CD14-positive monocyte (primary cell): ENCODE measurements around the gene CEP112. TPM values are rescaled to one million over a fixed set of nuclear protein-coding genes. Genes with fewer than 3 reads are reported as not detected.

ENCODE experiments used
- DNase-seq, 3 donors: peaks; one replicate each; pipeline ENCODE4 v3.0.0-alpha.2; 2011 to 2022
- H2AFZ ChIP-seq: 2 replicates; pipeline ENCODE4 v1.6.0; 2012; ENCODE audit warnings: mild to moderate bottlenecking, low read depth, low read length, inconsistent platforms; ENCODE audit not compliant: insufficient read depth, poor library complexity, severe bottlenecking
- H3K27ac ChIP-seq, 2 donors: 1 replicate in 1 of 2; 2 replicates in 1 of 2; pipeline ENCODE4 v1.5.1; 2012 to 2013; ENCODE audit warnings: low read length in 2 of 2, control low read depth in 1 of 2, inconsistent platforms in 1 of 2, low read depth in 1 of 2, mild to moderate bottlenecking in 1 of 2
- H3K27me3 ChIP-seq, 2 donors: one replicate each; pipeline versions ENCODE4 v1.6.0 to v1.6.1; 2011 to 2013; ENCODE audit warnings: low read length in 2 of 2; ENCODE audit not compliant: control insufficient read depth in 2 of 2, insufficient read depth in 2 of 2
- H3K36me3 ChIP-seq, 2 donors: replicated peaks in 1 of 2; 1 replicate in 1 of 2; 2 replicates in 1 of 2; pipeline versions ENCODE4 v1.5.1 to v1.6.1; 2012 to 2013; ENCODE audit warnings: low read length in 2 of 2, control low read depth in 1 of 2, inconsistent platforms in 1 of 2, mild to moderate bottlenecking in 1 of 2; ENCODE audit not compliant: insufficient read depth in 2 of 2, control insufficient read depth in 1 of 2
- H3K4me1 ChIP-seq, 2 donors: 1 replicate in 1 of 2; 2 replicates in 1 of 2; pipeline versions ENCODE4 v1.5.1 to v1.6.1; 2012 to 2013; ENCODE audit warnings: low read length in 2 of 2, control low read depth in 1 of 2, inconsistent platforms in 1 of 2, mild to moderate bottlenecking in 1 of 2, moderate library complexity in 1 of 2; ENCODE audit not compliant: insufficient read depth in 2 of 2, control insufficient read depth in 1 of 2
- H3K4me2 ChIP-seq: replicated peaks from 2 replicates; pipeline ENCODE3; 2012; ENCODE audit warnings: low read length, moderate library complexity, mild to moderate bottlenecking; ENCODE audit not compliant: poor library complexity, severe bottlenecking; ENCODE audit errors: extremely low read depth
- H3K4me3 ChIP-seq, 3 experiments: fragments of 200-600 bp in 1 of 3; sonication (generic) in 1 of 3; replicated peaks in 1 of 3; 1 replicate in 2 of 3; 2 replicates in 1 of 3; pipeline ENCODE4 v1.5.1; 2011 to 2013; ENCODE audit warnings: low read length in 3 of 3, mild to moderate bottlenecking in 3 of 3, control low read depth in 2 of 3, low read depth in 2 of 3, inconsistent platforms in 1 of 3, moderate library complexity in 1 of 3
- H3K79me2 ChIP-seq: 2 replicates; pipeline ENCODE4 v1.6.0; 2012; ENCODE audit warnings: mild to moderate bottlenecking, control low read depth, inconsistent platforms, low read length, moderate library complexity; ENCODE audit not compliant: insufficient read depth
- H3K9ac ChIP-seq: 2 replicates; pipeline ENCODE4 v1.6.0; 2017; ENCODE audit warnings: low read length, mild to moderate bottlenecking; ENCODE audit not compliant: insufficient read depth, poor library complexity, severe bottlenecking
- H3K9me3 ChIP-seq, 2 donors: replicated peaks in 1 of 2; 1 replicate in 1 of 2; 2 replicates in 1 of 2; pipeline versions ENCODE4 v1.5.1 to v1.6.1; 2012 to 2013; ENCODE audit warnings: low read length in 2 of 2, control low read depth in 1 of 2; ENCODE audit not compliant: control insufficient read depth in 1 of 2, insufficient read depth in 1 of 2
- H4K20me1 ChIP-seq: 2 replicates; pipeline ENCODE4 v1.6.0; 2012; ENCODE audit warnings: mild to moderate bottlenecking, low read length, control low read depth, moderate library complexity; ENCODE audit not compliant: insufficient read depth
- H3K27ac Mint-ChIP-seq, 7 donors: one replicate each; pipeline ENCODE4 v1.8.0; 2020; ENCODE audit warnings: mild to moderate bottlenecking in 7 of 7, mixed read lengths in 7 of 7, moderate library complexity in 6 of 7, inconsistent platforms in 2 of 7
- H3K27me3 Mint-ChIP-seq, 3 donors: one replicate each; pipeline ENCODE4 v1.8.0; 2021 to 2022; ENCODE audit warnings: low read depth in 3 of 3, mild to moderate bottlenecking in 3 of 3, mixed read lengths in 3 of 3, moderate library complexity in 3 of 3, inconsistent platforms in 1 of 3
- H3K36me3 Mint-ChIP-seq, 2 donors: one replicate each; pipeline ENCODE4 v1.8.0; 2020; ENCODE audit warnings: mixed read lengths in 2 of 2, inconsistent platforms in 1 of 2, mild to moderate bottlenecking in 1 of 2
- H3K4me1 Mint-ChIP-seq: one replicate; pipeline ENCODE4 v1.8.0; 2020; ENCODE audit warnings: mild to moderate bottlenecking, mixed read lengths
- H3K4me3 Mint-ChIP-seq, 2 donors: one replicate each; pipeline ENCODE4 v1.8.0; 2020; ENCODE audit warnings: mild to moderate bottlenecking in 2 of 2, mixed read lengths in 2 of 2, moderate library complexity in 1 of 2
- H3K9me3 Mint-ChIP-seq, 7 donors: one replicate each; pipeline ENCODE4 v1.8.0; 2020 to 2022; ENCODE audit warnings: mixed read lengths in 7 of 7, mild to moderate bottlenecking in 6 of 7, moderate library complexity in 6 of 7, inconsistent platforms in 2 of 7
- CTCF ChIP-seq: fragments of 200-600 bp; IDR thresholded peaks from one replicate; pipeline ENCODE4 v1.8.0; 2022; ENCODE audit warnings: antibody characterized with exemption, mild to moderate bottlenecking
- WGBS: methylation state at CpG from one replicate; pipeline ENCODE4 v1.1.5; 2013; ENCODE audit warnings: missing lambda C conversion rate; ENCODE audit not compliant: insufficient coverage; 5-methylcytosine and 5-hydroxymethylcytosine counted together
- intact Hi-C, 2 donors: fragments of 100-400 bp; cut with micrococcal nuclease; formaldehyde crosslinking; loops; one replicate each; pipeline versions ENCODE4 v1.15.0 to v1.15.1; 2023
- polyA plus RNA-seq, 3 donors: library from polyadenylated mRNA; depleted of rRNA in 1 of 3; unstranded in 2 of 3; stranded (reverse) in 1 of 3; fragments of 300-500 nt in 2 of 3; fragments of >200 nt in 1 of 3; fragmentation: Illumina TruSeq in 2 of 3; gene quantifications; 1 replicate in 2 of 3; 2 replicates in 1 of 3; pipeline ENCODE4 v1.2.3, GENCODE V29; 2012 to 2021

The CEP112 gene
- polyA plus RNA-seq, 3 donors: 0.10 TPM; not detected in 2

DNA sequence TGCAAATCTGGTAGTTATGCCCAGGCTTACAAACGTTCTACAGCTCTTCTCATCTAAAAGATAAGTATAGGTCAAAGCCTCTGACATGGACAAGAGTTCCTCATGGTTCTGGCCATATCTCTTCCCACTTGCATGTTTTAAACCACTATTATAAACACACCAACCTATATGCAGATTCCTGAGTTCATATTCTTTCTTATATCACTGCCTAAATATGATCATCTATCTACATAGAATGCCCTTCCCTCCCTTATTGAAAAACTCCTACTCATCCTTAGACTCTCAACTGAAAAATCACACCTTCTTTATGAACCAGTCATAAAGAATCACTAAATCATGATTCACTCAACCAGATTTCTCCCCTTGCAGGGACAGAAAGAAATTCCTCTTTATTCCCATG lies 128.2 kb downstream of the CEP112 start:
- Histone ChIP-seq H3K79me2 (no peaks in the 10 kb centered on the region), H3K9ac (no peak overlapping the region), H4K20me1 (no peaks in the 10 kb centered on the region), H2AFZ (no peak overlapping the region), H3K4me3 (no peak overlapping the region), H3K27me3 (no peaks in the 10 kb centered on the region), H3K9me3 (no peaks in the 10 kb centered on the region), H3K27ac (no peak overlapping the region), H3K36me3 (no peaks in the 10 kb centered on the region), H3K4me2 (no peak overlapping the region), H3K4me1 (no peaks in the 10 kb centered on the region)
- no peak for TF ChIP-seq CTCF
- no peak overlapping the region for H3K4me3 Mint-ChIP-seq
- intact Hi-C loops: no loop called here
- WGBS: 100% methylated on average over 1 of the region's 1 CpG
- H3K9me3 Mint-ChIP-seq: peaks cover 0 to 6% (median 2%) of the 10 kb centered on the region in 7 donors
- H3K36me3 Mint-ChIP-seq: no peaks in the 10 kb centered on the region
- no peaks in the 10 kb centered on the region for H3K4me1 Mint-ChIP-seq
- H3K27ac Mint-ChIP-seq: no peak overlapping the region
- H3K27me3 Mint-ChIP-seq: peaks cover 0 to 2% (median 2%) of the 10 kb centered on the region in 3 donors
- no peak for DNase-seq

GRCh38 chr17:66056148-66056547 lies 135.8 kb downstream of the CEP112 start:
- no peak overlapping the region for H3K27ac ChIP-seq
- intact Hi-C loops: no loop called here
- DNase-seq: no peak

More at GRCh38 chr17:66056148-66056547, 135.8 kb downstream of the CEP112 start:
- Mint-ChIP-seq H3K27me3 (peaks cover 0 to 3% (median 2%) of the 10 kb centered on the region in 3 donors), H3K4me3 (no peak overlapping the region), H3K27ac (no peak overlapping the region), H3K36me3 (no peaks in the 10 kb centered on the region), H3K4me1 (no peaks in the 10 kb centered on the region), H3K9me3 (peaks cover 0 to 17% (median 7%) of the 10 kb centered on the region in 7 donors)
- 100% methylated on average over 1 of the region's 4 CpGs for WGBS
- Histone ChIP-seq H3K4me3 (no peak overlapping the region), H3K4me2 (no peak overlapping the region), H3K9ac (no peak overlapping the region), H3K36me3 (no peaks in the 10 kb centered on the region), H3K4me1 (no peaks in the 10 kb centered on the region), H3K79me2 (no peaks in the 10 kb centered on the region), H4K20me1 (no peaks in the 10 kb centered on the region), H3K27me3 (no peaks in the 10 kb centered on the region), H2AFZ (no peak overlapping the region), H3K9me3 (peaks cover 0 to 4% of the 10 kb centered on the region in 2 donors)
- no peak for TF ChIP-seq CTCF
